Measurements from ENCODE around the gene PLTP.

Gene PLTP

GRCh38 chr20:45918779-45919537 is 7.0 kb upstream of the PLTP start:
- H3K4me3 ChIP-seq (ENCODE audit: low read depth, low read length): no peak overlapping the region
- no peak for TF ChIP-seq CTCF (IDR thresholded peaks at IDR 0.05; ENCODE audit: low read depth, low read length, missing control alignments)

GRCh38 chr20:45918182-45918737 is 6.3 kb upstream of the PLTP start:
- no peak for TF ChIP-seq CTCF (IDR thresholded peaks at IDR 0.05; ENCODE audit: low read depth, low read length, missing control alignments)

More at GRCh38 chr20:45918779-45919537, 7.0 kb upstream of the PLTP start:
- DNase-seq (ENCODE audit: low read depth): no peak

GRCh38 chr20:45917790-45918141 is 5.8 kb upstream of the PLTP start:
- no peak for DNase-seq (ENCODE audit: low read depth)
- TF ChIP-seq CTCF (IDR thresholded peaks at IDR 0.05; ENCODE audit: low read depth, low read length, missing control alignments): no peak
- no peak overlapping the region for H3K4me3 ChIP-seq (ENCODE audit: low read depth, low read length)

More at GRCh38 chr20:45918182-45918737, 6.3 kb upstream of the PLTP start:
- no peak overlapping the region for H3K4me3 ChIP-seq (ENCODE audit: low read depth, low read length)
- DNase-seq (ENCODE audit: low read depth): no peak

GRCh38 chr20:45913116-45913515 is 1.2 kb upstream of the PLTP start:
- no peak overlapping the region for H3K4me3 ChIP-seq (ENCODE audit: low read depth, low read length)
- TF ChIP-seq CTCF (IDR thresholded peaks at IDR 0.05; ENCODE audit: low read depth, low read length, missing control alignments): no peak
- no peak for DNase-seq (ENCODE audit: low read depth)

GRCh38 chr20:45912344-45912682 is 358 bp upstream of the PLTP start:
- no peak for TF ChIP-seq CTCF (IDR thresholded peaks at IDR 0.05; ENCODE audit: low read depth, low read length, missing control alignments)
- peak overlapping the region; percentile 45 for H3K4me3 ChIP-seq (ENCODE audit: low read depth, low read length)
- no peak for DNase-seq (ENCODE audit: low read depth)

GRCh38 chr20:45910670-45911485 is 1.1 kb downstream of the PLTP start:
- no peak for TF ChIP-seq CTCF (IDR thresholded peaks at IDR 0.05; ENCODE audit: low read depth, low read length, missing control alignments)
- peak; percentile 99 for DNase-seq (ENCODE audit: low read depth)
- peak overlapping the region; percentile 45 for H3K4me3 ChIP-seq (ENCODE audit: low read depth, low read length)

Measured in GM12864 (cell line).